Stomach (tissue), 4 donors: ENCODE measurements around the gene ACAT2.
"Not testable (repeated sequence)": the region's sequence is repeated elsewhere in the genome, so short reads cannot be mapped to it uniquely, and the experiment has no call there.

ENCODE experiments used
- POLR2A ChIP-seq, 4 donors: fragments of 450-650 bp; IDR thresholded peaks; one replicate each; pipeline ENCODE4 v1.6.1; 2016; ENCODE audit warnings: antibody characterized with exemption in 4 of 4, control low read depth in 2 of 4, mild to moderate bottlenecking in 1 of 4, moderate library complexity in 1 of 4
- TF ChIP-seq, protein P1 (sequence below), 7 experiments: fragments of 450-650 bp in 4 of 7; fragments of 200-600 bp in 3 of 7; sonication (generic) in 3 of 7; IDR thresholded peaks; one replicate each; pipeline ENCODE4 v1.5.1; 2016 to 2019; ENCODE audit warnings: antibody characterized with exemption in 7 of 7, control low read depth in 2 of 7, mild to moderate bottlenecking in 1 of 7

DNA sequence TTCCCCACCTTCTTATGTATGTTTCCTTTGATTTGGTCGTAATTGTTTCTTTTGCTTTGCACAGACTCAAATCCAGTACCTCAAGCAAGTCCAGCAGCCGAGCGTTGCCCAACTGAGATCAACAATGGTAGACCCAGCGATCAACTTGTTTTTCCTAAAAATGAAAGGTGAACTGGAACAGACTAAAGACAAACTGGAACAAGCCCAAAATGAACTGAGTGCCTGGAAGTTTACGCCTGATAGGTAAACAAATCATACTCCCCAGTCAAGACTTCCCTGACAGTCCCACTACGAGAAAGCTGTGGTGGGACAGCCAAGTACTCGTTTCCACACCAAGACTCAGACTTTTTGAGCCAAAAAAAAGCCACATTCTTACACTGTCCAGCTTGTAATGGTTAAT is 13.7 kb upstream of the ACAT2 start:
- not testable (repeated sequence) for TF ChIP-seq POLR2A (IDR thresholded peaks at IDR 0.05)
- TF ChIP-seq, protein P1, sequence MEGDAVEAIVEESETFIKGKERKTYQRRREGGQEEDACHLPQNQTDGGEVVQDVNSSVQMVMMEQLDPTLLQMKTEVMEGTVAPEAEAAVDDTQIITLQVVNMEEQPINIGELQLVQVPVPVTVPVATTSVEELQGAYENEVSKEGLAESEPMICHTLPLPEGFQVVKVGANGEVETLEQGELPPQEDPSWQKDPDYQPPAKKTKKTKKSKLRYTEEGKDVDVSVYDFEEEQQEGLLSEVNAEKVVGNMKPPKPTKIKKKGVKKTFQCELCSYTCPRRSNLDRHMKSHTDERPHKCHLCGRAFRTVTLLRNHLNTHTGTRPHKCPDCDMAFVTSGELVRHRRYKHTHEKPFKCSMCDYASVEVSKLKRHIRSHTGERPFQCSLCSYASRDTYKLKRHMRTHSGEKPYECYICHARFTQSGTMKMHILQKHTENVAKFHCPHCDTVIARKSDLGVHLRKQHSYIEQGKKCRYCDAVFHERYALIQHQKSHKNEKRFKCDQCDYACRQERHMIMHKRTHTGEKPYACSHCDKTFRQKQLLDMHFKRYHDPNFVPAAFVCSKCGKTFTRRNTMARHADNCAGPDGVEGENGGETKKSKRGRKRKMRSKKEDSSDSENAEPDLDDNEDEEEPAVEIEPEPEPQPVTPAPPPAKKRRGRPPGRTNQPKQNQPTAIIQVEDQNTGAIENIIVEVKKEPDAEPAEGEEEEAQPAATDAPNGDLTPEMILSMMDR (IDR thresholded peaks at IDR 0.05), result not testable (repeated sequence)
